IMR-90 (cell line): ENCODE data around the gene PRPF4. TPM values are rescaled to one million over a fixed set of nuclear protein-coding genes. Genes with fewer than 3 reads are reported as not detected.

ENCODE experiments used
- ATAC-seq: fragments of 200-7000 bp; cut with Tn5 transposase; 2 replicates; pipeline ENCODE4 v1.9.1; 2020; ENCODE audit warnings: low read depth, mild to moderate bottlenecking, moderate library complexity
- BruUV-seq: library from RNA; stranded (reverse); fragments of 400-500 nt; replicated peaks from 2 replicates; lab custom pipeline; 2021; lab: Mats Ljungman, UMichigan
- CTCF ChIA-PET: fragments of 300-600 bp; formaldehyde crosslinking; extraction: SDS; loops from one replicate; lab custom pipeline; 2021; ENCODE audit warnings: antibody characterized with exemption; lab: Yijun Ruan, JAX
- POLR2A ChIA-PET: fragments of 300-600 bp; sonication (Branson Sonifier 250); formaldehyde crosslinking; loops from one replicate; lab custom pipeline; 2022; ENCODE audit warnings: antibody characterized with exemption; ENCODE audit not compliant: unreplicated experiment; lab: Charles Lee
- DNase-seq: peaks from one replicate; pipeline ENCODE4 v3.0.0; 2013
- H2AFZ ChIP-seq: replicated peaks from 2 replicates; pipeline ENCODE3; 2013; ENCODE audit warnings: low read length, mild to moderate bottlenecking; ENCODE audit not compliant: poor library complexity
- H2AK5ac ChIP-seq: 2 replicates; pipeline ENCODE4 v1.6.1; 2013; ENCODE audit warnings: low read depth, low read length, inconsistent platforms
- H2AK9ac ChIP-seq: replicated peaks from 2 replicates; pipeline ENCODE3; 2013; ENCODE audit warnings: mild to moderate bottlenecking, low read depth, low read length, moderate library complexity; ENCODE audit not compliant: poor library complexity
- H2BK120ac ChIP-seq: 2 replicates; pipeline ENCODE4 v1.6.1; 2013; ENCODE audit warnings: low read depth, low read length, inconsistent platforms
- H2BK15ac ChIP-seq: 3 replicates; pipeline ENCODE4 v1.6.1; 2013; ENCODE audit warnings: low read depth, low read length, inconsistent platforms
- H2BK20ac ChIP-seq: 2 replicates; pipeline ENCODE4 v1.6.1; 2013; ENCODE audit warnings: low read depth, mild to moderate bottlenecking, inconsistent platforms, low read length, moderate library complexity
- H2BK5ac ChIP-seq: 2 replicates; pipeline ENCODE4 v1.6.1; 2013; ENCODE audit warnings: mild to moderate bottlenecking, low read depth, low read length, inconsistent platforms; ENCODE audit not compliant: poor library complexity, severe bottlenecking
- H3K14ac ChIP-seq: replicated peaks from 2 replicates; pipeline ENCODE4 v1.6.1; 2013; ENCODE audit warnings: low read depth, low read length, inconsistent platforms
- H3K18ac ChIP-seq: 2 replicates; pipeline ENCODE4 v1.6.1; 2013; ENCODE audit warnings: low read depth, low read length, control low read depth
- H3K23ac ChIP-seq: 2 replicates; pipeline ENCODE4 v1.6.1; 2013; ENCODE audit warnings: low read depth, low read length, inconsistent platforms
- H3K27ac ChIP-seq: 2 replicates; pipeline ENCODE4 v1.5.1; 2013; ENCODE audit warnings: mild to moderate bottlenecking, control low read depth, low read length; ENCODE audit not compliant: insufficient read depth
- H3K27me3 ChIP-seq: 2 replicates; pipeline ENCODE4 v1.6.1; 2013; ENCODE audit warnings: low read length; ENCODE audit not compliant: control insufficient read depth, insufficient read depth
- H3K36me3 ChIP-seq: 2 replicates; pipeline ENCODE4 v1.6.1; 2013; ENCODE audit warnings: low read length, mixed read lengths; ENCODE audit not compliant: control insufficient read depth, insufficient read depth
- H3K4ac ChIP-seq: 2 replicates; pipeline ENCODE4 v1.6.1; 2013; ENCODE audit warnings: low read depth, low read length, inconsistent platforms
- H3K4me1 ChIP-seq: 2 replicates; pipeline ENCODE4 v1.6.1; 2013; ENCODE audit warnings: low read length, mixed read lengths; ENCODE audit not compliant: control insufficient read depth, insufficient read depth
- H3K4me2 ChIP-seq: 2 replicates; pipeline ENCODE4 v1.6.1; 2013; ENCODE audit warnings: low read depth, mild to moderate bottlenecking, control low read depth, low read length, moderate library complexity
- H3K4me3 ChIP-seq: 2 replicates; pipeline ENCODE4 v1.5.1; 2013; ENCODE audit warnings: low read depth, mild to moderate bottlenecking, control low read depth, low read length, moderate library complexity; ENCODE audit not compliant: insufficient read depth
- H3K56ac ChIP-seq: 2 replicates; pipeline ENCODE4 v1.6.1; 2013; ENCODE audit warnings: low read length, inconsistent platforms; ENCODE audit not compliant: insufficient read depth; ENCODE audit errors: extremely low read depth
- H3K79me1 ChIP-seq, 2 experiments: 2 replicates each; pipeline ENCODE4 v1.6.1; 2013; ENCODE audit warnings: low read length in 2 of 2, inconsistent platforms in 1 of 2, low read depth in 1 of 2
- H3K9ac ChIP-seq: 2 replicates; pipeline ENCODE4 v1.6.1; 2013; ENCODE audit warnings: low read depth, low read length, control low read depth
- H3K9me1 ChIP-seq: 2 replicates; pipeline ENCODE4 v1.6.1; 2013; ENCODE audit warnings: low read length, inconsistent platforms; ENCODE audit not compliant: insufficient read depth
- H3K9me3 ChIP-seq: 2 replicates; pipeline ENCODE4 v1.6.1; 2013; ENCODE audit warnings: low read length; ENCODE audit not compliant: control insufficient read depth, insufficient read depth
- H4K20me1 ChIP-seq: 2 replicates; pipeline ENCODE4 v1.6.1; 2013; ENCODE audit warnings: low read length, inconsistent platforms; ENCODE audit not compliant: insufficient read depth
- H4K5ac ChIP-seq: 2 replicates; pipeline ENCODE4 v1.6.1; 2013; ENCODE audit warnings: mild to moderate bottlenecking, low read depth, low read length, control low read depth
- H4K8ac ChIP-seq, 2 experiments: 2 replicates each; pipeline ENCODE4 v1.6.1; 2013; ENCODE audit warnings: low read depth in 2 of 2, low read length in 2 of 2, control low read depth in 1 of 2, inconsistent platforms in 1 of 2
- H4K91ac ChIP-seq: 2 replicates; pipeline ENCODE4 v1.6.1; 2013; ENCODE audit warnings: low read depth, low read length, inconsistent platforms; ENCODE audit not compliant: insufficient read depth
- BHLHE40 ChIP-seq: fragments of 150-350 bp; IDR thresholded peaks from 2 replicates; pipeline ENCODE4 v1.6.1; 2016; ENCODE audit warnings: mild to moderate bottlenecking, low read depth, low read length
- CHD1 ChIP-seq: IDR thresholded peaks from 2 replicates; pipeline ENCODE4 v1.6.1; 2012; ENCODE audit warnings: low read depth, low read length, improper control_type of control experiment
- CTCF ChIP-seq: conservative IDR thresholded peaks from 2 replicates; pipeline ENCODE4 v1.5.1; 2012; ENCODE audit warnings: mild to moderate bottlenecking, low read depth, low read length, improper control_type of control experiment
- FOS ChIP-seq: fragments of 150-350 bp; IDR thresholded peaks from 2 replicates; pipeline ENCODE4 v1.6.1; 2016; ENCODE audit warnings: low read depth, low read length
- MAFK ChIP-seq: IDR thresholded peaks from 2 replicates; pipeline ENCODE4 v1.6.1; 2012; ENCODE audit warnings: low read depth, low read length, improper control_type of control experiment
- MXI1 ChIP-seq: IDR thresholded peaks from 2 replicates; pipeline ENCODE4 v1.6.1; 2012; ENCODE audit warnings: low read depth, mild to moderate bottlenecking, low read length, moderate library complexity, borderline replicate concordance
- NFE2L2 ChIP-seq: fragments of 150-350 bp; IDR thresholded peaks from 2 replicates; pipeline ENCODE4 v1.6.1; 2016; ENCODE audit warnings: low read depth, mild to moderate bottlenecking, low read length
- POLR2A ChIP-seq: IDR thresholded peaks from 2 replicates; pipeline ENCODE4 v1.6.1; 2012; ENCODE audit warnings: mild to moderate bottlenecking, low read depth, low read length
- RFX5 ChIP-seq: IDR thresholded peaks from 2 replicates; pipeline ENCODE4 v1.8.0; 2012; ENCODE audit warnings: low read depth, mild to moderate bottlenecking, low read length, moderate library complexity
- SMC3 ChIP-seq: fragments of 150-350 bp; IDR thresholded peaks from 2 replicates; pipeline ENCODE4 v1.6.1; 2016; ENCODE audit warnings: low read depth, mild to moderate bottlenecking, antibody characterized with exemption, low read length, moderate library complexity
- WGBS, 2 experiments: methylation state at CpG; one replicate each; pipeline versions ENCODE4 v1.1.5 to v1.1.7; 2013; ENCODE audit warnings: missing lambda C conversion rate in 2 of 2; ENCODE audit not compliant: insufficient read length in 1 of 2; ENCODE audit errors: extremely low coverage in 2 of 2; 5-methylcytosine and 5-hydroxymethylcytosine counted together
- dilution Hi-C: fragments of 300-500 bp; cut with HindIII; formaldehyde crosslinking; loops from one replicate; pipeline ENCODE4 v1.14.3; 2018; ENCODE audit warnings: low sequenced_read_pairs; ENCODE audit not compliant: unreplicated experiment
- in situ Hi-C: fragments of 300-500 bp; cut with MboI; formaldehyde crosslinking; loops from 3 replicates; pipeline ENCODE4 v1.14.3; 2019; ENCODE audit warnings: low sequenced_read_pairs, inconsistent platforms, mixed read lengths
- intact Hi-C: fragments of 100-400 bp; cut with micrococcal nuclease; formaldehyde crosslinking; loops from 2 replicates; pipeline ENCODE4 v1.10.0; 2022
- polyA plus RNA-seq, 3 experiments: library from polyadenylated mRNA; depleted of rRNA; stranded (reverse); fragments of >200 nt; gene quantifications; 2 replicates each; pipeline ENCODE4 v1.2.3, GENCODE V29; 2012; ENCODE audit warnings: low replicate concordance in 1 of 3
- total RNA-seq: library from RNA; depleted of rRNA; stranded (reverse); fragments of >200 nt; gene quantifications from 2 replicates; pipeline ENCODE4 v1.2.3, GENCODE V29; 2012

The PRPF4 gene
- total and polyA plus RNA-seq, 2 of the 4 experiments (the other 2 are of a cell fraction): 21.4 to 38.0 TPM

GRCh38 chr9:113289091-113289490, 13.6 kb downstream of the PRPF4 start:
- WGBS, 2 experiments: no CpG with 5 or more reads among the region's 2 CpGs
- Histone ChIP-seq H3K56ac (no peak overlapping the region), H3K23ac (no peak overlapping the region), H2BK20ac (no peak overlapping the region), H2BK15ac (no peak overlapping the region), H2BK120ac (no peak overlapping the region), H3K18ac (no peak overlapping the region), H3K9ac (no peak overlapping the region), H4K5ac (no peak overlapping the region), H2AFZ (no peak overlapping the region), H3K4ac (no peak overlapping the region), H4K8ac (no peak overlapping the region), H4K20me1 (peaks cover 6% of the 10 kb centered on the region; the same call in 1 of the 2 replicates), H3K9me3 (no peaks in the 10 kb centered on the region), H3K4me3 (no peak overlapping the region), H2AK5ac (no peak overlapping the region), H4K91ac (no peak overlapping the region), H2AK9ac (no peak overlapping the region), H2BK5ac (no peak overlapping the region), H3K27me3 (no peaks in the 10 kb centered on the region), H3K9me1 (peaks cover 5% of the 10 kb centered on the region), H3K4me2 (no peak overlapping the region), H3K27ac (no peak overlapping the region), H3K36me3 (peaks cover 55% of the 10 kb centered on the region), H3K14ac (no peak overlapping the region), H3K79me1 (peaks cover 0 to 5% of the 10 kb centered on the region in 2 experiments; a peak in 2 of 4 replicates), H3K4me1 (peaks cover 3% of the 10 kb centered on the region; the same call in 1 of the 2 replicates)
- no peak for TF ChIP-seq NFE2L2
- no peak for TF ChIP-seq FOS
- TF ChIP-seq RFX5: no peak
- no peak for TF ChIP-seq MXI1
- no peak for TF ChIP-seq MAFK
- TF ChIP-seq CHD1: no peak
- no peak for TF ChIP-seq CTCF
- TF ChIP-seq BHLHE40: no peak
- no peak for TF ChIP-seq SMC3
- no peak for TF ChIP-seq POLR2A
- in situ Hi-C loops: no loop called here
- BruUV-seq: no TSS peak
- CTCF ChIA-PET: no interaction called here
- intact Hi-C loops: no loop called here
- POLR2A ChIA-PET: no interaction called here
- ATAC-seq (no peak), DNase-seq (no peak)
- dilution Hi-C loops: no loop called here
